Measurements from ENCODE around the gene TTLL3.

The TTLL3 gene

GRCh38 chr3:9806688-9807589, 3.1 kb upstream of the TTLL3 start:
- DNase-seq (ENCODE audit: low read depth): no peak

- no peak for DNase-seq (ENCODE audit: low read depth)
Measured at GRCh38 chr3:9807981-9808344, 2.1 kb upstream of the TTLL3 start.

GRCh38 chr3:9808345-9809037, 1.6 kb upstream of the TTLL3 start:
- DNase-seq (ENCODE audit: low read depth): peak; percentile 20

GRCh38 chr3:9809239-9809614, 835 bp upstream of the TTLL3 start:
- DNase-seq (ENCODE audit: low read depth): no peak

GRCh38 chr3:9810433-9810770, 340 bp downstream of the TTLL3 start:
- no peak for DNase-seq (ENCODE audit: low read depth)

- no peak for DNase-seq (ENCODE audit: low read depth)
Measured at GRCh38 chr3:9810846-9811245, 784 bp downstream of the TTLL3 start.

GRCh38 chr3:9812870-9813483, 2.9 kb downstream of the TTLL3 start:
- DNase-seq (ENCODE audit: low read depth): no peak

- no peak for DNase-seq (ENCODE audit: low read depth)
Measured at GRCh38 chr3:9815986-9816385, 5.9 kb downstream of the TTLL3 start.

GRCh38 chr3:9817436-9817835, 7.4 kb downstream of the TTLL3 start:
- no peak for DNase-seq (ENCODE audit: low read depth)

- no peak for DNase-seq (ENCODE audit: low read depth)
Measured at GRCh38 chr3:9818666-9819335, 8.7 kb downstream of the TTLL3 start.

GRCh38 chr3:9820543-9820942, 10.5 kb downstream of the TTLL3 start:
- DNase-seq (ENCODE audit: low read depth): no peak

GRCh38 chr3:9820946-9821345, 10.9 kb downstream of the TTLL3 start:
- DNase-seq (ENCODE audit: low read depth): no peak

GRCh38 chr3:9825451-9826040, 15.5 kb downstream of the TTLL3 start:
- DNase-seq (ENCODE audit: low read depth): no peak

- no peak for DNase-seq (ENCODE audit: low read depth)
Measured at GRCh38 chr3:9826815-9827573, 16.9 kb downstream of the TTLL3 start.

GRCh38 chr3:9828801-9829755, 19.0 kb downstream of the TTLL3 start:
- DNase-seq (ENCODE audit: low read depth): no peak

- DNase-seq (ENCODE audit: low read depth): no peak
Measured at GRCh38 chr3:9831253-9831652, 21.2 kb downstream of the TTLL3 start.

- no peak for DNase-seq (ENCODE audit: low read depth)
Measured at GRCh38 chr3:9833078-9833477, 23.0 kb downstream of the TTLL3 start.

GRCh38 chr3:9834520-9835380, 24.7 kb downstream of the TTLL3 start:
- DNase-seq (ENCODE audit: low read depth): no peak

Measured in HS-5 (cell line).